ENCODE data around the gene ZNF611. TPM values are rescaled to one million over a fixed set of nuclear protein-coding genes. Genes with fewer than 3 reads are reported as not detected.

The ZNF611 gene
- total and polyA plus RNA-seq, 9 of the 15 experiments (the other 6 are each of a cell fraction or from before 2014, with no cell fraction given): 3.7 to 29.6 (median 12.8) TPM

GRCh38 chr19:52724701-52725514 is 9.9 kb downstream of the ZNF611 start (continued):
- TF ChIP-seq ZNF407 (IDR thresholded peaks at IDR 0.05; ENCODE audit: low read depth): no peak
- TF ChIP-seq, protein P1, sequence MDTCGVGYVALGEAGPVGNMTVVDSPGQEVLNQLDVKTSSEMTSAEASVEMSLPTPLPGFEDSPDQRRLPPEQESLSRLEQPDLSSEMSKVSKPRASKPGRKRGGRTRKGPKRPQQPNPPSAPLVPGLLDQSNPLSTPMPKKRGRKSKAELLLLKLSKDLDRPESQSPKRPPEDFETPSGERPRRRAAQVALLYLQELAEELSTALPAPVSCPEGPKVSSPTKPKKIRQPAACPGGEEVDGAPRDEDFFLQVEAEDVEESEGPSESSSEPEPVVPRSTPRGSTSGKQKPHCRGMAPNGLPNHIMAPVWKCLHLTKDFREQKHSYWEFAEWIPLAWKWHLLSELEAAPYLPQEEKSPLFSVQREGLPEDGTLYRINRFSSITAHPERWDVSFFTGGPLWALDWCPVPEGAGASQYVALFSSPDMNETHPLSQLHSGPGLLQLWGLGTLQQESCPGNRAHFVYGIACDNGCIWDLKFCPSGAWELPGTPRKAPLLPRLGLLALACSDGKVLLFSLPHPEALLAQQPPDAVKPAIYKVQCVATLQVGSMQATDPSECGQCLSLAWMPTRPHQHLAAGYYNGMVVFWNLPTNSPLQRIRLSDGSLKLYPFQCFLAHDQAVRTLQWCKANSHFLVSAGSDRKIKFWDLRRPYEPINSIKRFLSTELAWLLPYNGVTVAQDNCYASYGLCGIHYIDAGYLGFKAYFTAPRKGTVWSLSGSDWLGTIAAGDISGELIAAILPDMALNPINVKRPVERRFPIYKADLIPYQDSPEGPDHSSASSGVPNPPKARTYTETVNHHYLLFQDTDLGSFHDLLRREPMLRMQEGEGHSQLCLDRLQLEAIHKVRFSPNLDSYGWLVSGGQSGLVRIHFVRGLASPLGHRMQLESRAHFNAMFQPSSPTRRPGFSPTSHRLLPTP (IDR thresholded peaks at IDR 0.05; ENCODE audit: borderline replicate concordance, extremely low read depth, insufficient read length): no peak
- no peak; the same call in 1 of the 2 replicates for TF ChIP-seq ZKSCAN8 (CRISPR knock-in tag; IDR thresholded peaks at IDR 0.05)
- no peak for TF ChIP-seq PATZ1 (CRISPR knock-in tag; IDR thresholded peaks at IDR 0.05; ENCODE audit: borderline replicate concordance)
- no peak for TF ChIP-seq CCNT2 (IDR thresholded peaks at IDR 0.05; ENCODE audit: borderline replicate concordance, extremely low read depth, insufficient read length, low read depth, low read length)
- TF ChIP-seq POLR2B (IDR thresholded peaks at IDR 0.05; ENCODE audit: low read depth, partially characterized antibody): no peak
- TF ChIP-seq ZNF124 (CRISPR knock-in tag; IDR thresholded peaks at IDR 0.05): no peak
- TF ChIP-seq ZNF431 (CRISPR knock-in tag; IDR thresholded peaks at IDR 0.05): no peak
- TF ChIP-seq NR2C2 (CRISPR knock-in tag; IDR thresholded peaks at IDR 0.05): no peak
- TF ChIP-seq NR2C2 (tag; IDR thresholded peaks at IDR 0.05): 0 out of 2 replicates have a peak, but pooled peaks have one; percentile 5
- TF ChIP-seq, protein P2, sequence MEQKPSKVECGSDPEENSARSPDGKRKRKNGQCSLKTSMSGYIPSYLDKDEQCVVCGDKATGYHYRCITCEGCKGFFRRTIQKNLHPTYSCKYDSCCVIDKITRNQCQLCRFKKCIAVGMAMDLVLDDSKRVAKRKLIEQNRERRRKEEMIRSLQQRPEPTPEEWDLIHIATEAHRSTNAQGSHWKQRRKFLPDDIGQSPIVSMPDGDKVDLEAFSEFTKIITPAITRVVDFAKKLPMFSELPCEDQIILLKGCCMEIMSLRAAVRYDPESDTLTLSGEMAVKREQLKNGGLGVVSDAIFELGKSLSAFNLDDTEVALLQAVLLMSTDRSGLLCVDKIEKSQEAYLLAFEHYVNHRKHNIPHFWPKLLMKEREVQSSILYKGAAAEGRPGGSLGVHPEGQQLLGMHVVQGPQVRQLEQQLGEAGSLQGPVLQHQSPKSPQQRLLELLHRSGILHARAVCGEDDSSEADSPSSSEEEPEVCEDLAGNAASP (IDR thresholded peaks at IDR 0.05): no peak
- no peak for TF ChIP-seq BRD4 (IDR thresholded peaks at IDR 0.05)

Measured in K562 (cell line).